ENCODE measurements around the gene ZNF747. TPM values are rescaled to one million over a fixed set of nuclear protein-coding genes. Genes with fewer than 3 reads are reported as not detected.
"Not testable (repeated sequence)": the region's sequence is repeated elsewhere in the genome, so short reads cannot be mapped to it uniquely, and the experiment has no call there.

Gene ZNF747
- total RNA-seq, 2 donors from 2014 or later, result 15.8 to 22.6 TPM

- no peak overlapping the region for H3K27ac ChIP-seq
- TF ChIP-seq POLR2A (IDR thresholded peaks at IDR 0.05) (no peak), POLR2AphosphoS5 (IDR thresholded peaks at IDR 0.05) (no peak)
- DNase-seq (ENCODE audit: low spot score), result no peak
- H3K9me3 ChIP-seq, result no peaks in the 10 kb centered on the region
- no peaks in the 10 kb centered on the region for H3K27me3 ChIP-seq (replicated peaks; ENCODE audit: insufficient read depth)
- WGBS, result 75% methylated on average over 26 of the region's 26 CpGs
- no peak overlapping the region for H3K4me3 ChIP-seq
- peaks cover 0 to 4% of the 10 kb centered on the region in 2 donors for H3K36me3 ChIP-seq
- intact Hi-C loops (cut with DNase I), result no loop called here
- no peaks in the 10 kb centered on the region for H3K4me1 ChIP-seq (replicated peaks)
Measured at GRCh38 chr16:30523768-30524574, 10.7 kb downstream of the ZNF747 start.

- intact Hi-C loops (cut with DNase I); H3K4me3 ChIP-seq; H3K27ac ChIP-seq; DNase-seq (ENCODE audit: low spot score); H3K27me3 ChIP-seq (replicated peaks; ENCODE audit: insufficient read depth); H3K4me1 ChIP-seq (replicated peaks); H3K36me3 ChIP-seq; H3K9me3 ChIP-seq: not testable (repeated sequence)
- WGBS, result 91% methylated on average over 12 of the region's 12 CpGs
Measured at GRCh38 chr16:30522702-30523463, 11.8 kb downstream of the ZNF747 start.

GRCh38 chr16:30521873-30522641, 12.6 kb downstream of the ZNF747 start:
- Histone ChIP-seq H3K4me1 (replicated peaks) (no peaks in the 10 kb centered on the region), H3K9me3 (no peaks in the 10 kb centered on the region), H3K27ac (no peak overlapping the region), H3K4me3 (no peak overlapping the region), H3K36me3 (peaks cover 0 to 4% of the 10 kb centered on the region in 2 donors), H3K27me3 (replicated peaks; ENCODE audit: insufficient read depth) (no peaks in the 10 kb centered on the region)
- no peak for TF ChIP-seq CTCF (IDR thresholded peaks at IDR 0.05)
- no peak for TF ChIP-seq POLR2A (IDR thresholded peaks at IDR 0.05)
- TF ChIP-seq POLR2AphosphoS5 (IDR thresholded peaks at IDR 0.05), result no peak
- no peak for DNase-seq (ENCODE audit: low spot score)
- intact Hi-C loops (cut with DNase I), result no loop called here
- 48% methylated on average over 11 of the region's 11 CpGs for WGBS

- Histone ChIP-seq H3K36me3 (peaks cover 0 to 4% of the 10 kb centered on the region in 2 donors), H3K27ac (no peak overlapping the region), H3K4me1 (replicated peaks) (no peaks in the 10 kb centered on the region), H3K27me3 (replicated peaks; ENCODE audit: insufficient read depth) (no peaks in the 10 kb centered on the region), H3K4me3 (no peak overlapping the region), H3K9me3 (no peaks in the 10 kb centered on the region)
- intact Hi-C loops (cut with DNase I), result no loop called here
- WGBS, result 96% methylated on average over 7 of the region's 7 CpGs
- DNase-seq (ENCODE audit: low spot score), result no peak
- TF ChIP-seq POLR2A (IDR thresholded peaks at IDR 0.05), result no peak
- TF ChIP-seq POLR2AphosphoS5 (IDR thresholded peaks at IDR 0.05), result no peak
- TF ChIP-seq CTCF (IDR thresholded peaks at IDR 0.05), result no peak
Measured at GRCh38 chr16:30521476-30521872, 13.2 kb downstream of the ZNF747 start.

- intact Hi-C loops (cut with DNase I), result no loop called here
Measured at GRCh38 chr16:30519120-30520049, 15.3 kb downstream of the ZNF747 start.

More at GRCh38 chr16:30519120-30520049, 15.3 kb downstream of the ZNF747 start:
- no peaks in the 10 kb centered on the region for H3K36me3 ChIP-seq
- H3K9me3 ChIP-seq, result no peaks in the 10 kb centered on the region
- no peak overlapping the region for H3K27ac ChIP-seq
- WGBS, result 81% methylated on average over 20 of the region's 20 CpGs
- no peaks in the 10 kb centered on the region for H3K4me1 ChIP-seq (replicated peaks)
- no peak overlapping the region for H3K4me3 ChIP-seq
- no peak for DNase-seq (ENCODE audit: low spot score)
- TF ChIP-seq POLR2A (IDR thresholded peaks at IDR 0.05) (no peak), POLR2AphosphoS5 (IDR thresholded peaks at IDR 0.05) (no peak), CTCF (IDR thresholded peaks at IDR 0.05) (no peak)
- H3K27me3 ChIP-seq (replicated peaks; ENCODE audit: insufficient read depth), result no peaks in the 10 kb centered on the region

Measured in prostate gland (tissue), 2 donors.